ENCODE measurements around the gene CDH23.

Gene CDH23

DNA sequence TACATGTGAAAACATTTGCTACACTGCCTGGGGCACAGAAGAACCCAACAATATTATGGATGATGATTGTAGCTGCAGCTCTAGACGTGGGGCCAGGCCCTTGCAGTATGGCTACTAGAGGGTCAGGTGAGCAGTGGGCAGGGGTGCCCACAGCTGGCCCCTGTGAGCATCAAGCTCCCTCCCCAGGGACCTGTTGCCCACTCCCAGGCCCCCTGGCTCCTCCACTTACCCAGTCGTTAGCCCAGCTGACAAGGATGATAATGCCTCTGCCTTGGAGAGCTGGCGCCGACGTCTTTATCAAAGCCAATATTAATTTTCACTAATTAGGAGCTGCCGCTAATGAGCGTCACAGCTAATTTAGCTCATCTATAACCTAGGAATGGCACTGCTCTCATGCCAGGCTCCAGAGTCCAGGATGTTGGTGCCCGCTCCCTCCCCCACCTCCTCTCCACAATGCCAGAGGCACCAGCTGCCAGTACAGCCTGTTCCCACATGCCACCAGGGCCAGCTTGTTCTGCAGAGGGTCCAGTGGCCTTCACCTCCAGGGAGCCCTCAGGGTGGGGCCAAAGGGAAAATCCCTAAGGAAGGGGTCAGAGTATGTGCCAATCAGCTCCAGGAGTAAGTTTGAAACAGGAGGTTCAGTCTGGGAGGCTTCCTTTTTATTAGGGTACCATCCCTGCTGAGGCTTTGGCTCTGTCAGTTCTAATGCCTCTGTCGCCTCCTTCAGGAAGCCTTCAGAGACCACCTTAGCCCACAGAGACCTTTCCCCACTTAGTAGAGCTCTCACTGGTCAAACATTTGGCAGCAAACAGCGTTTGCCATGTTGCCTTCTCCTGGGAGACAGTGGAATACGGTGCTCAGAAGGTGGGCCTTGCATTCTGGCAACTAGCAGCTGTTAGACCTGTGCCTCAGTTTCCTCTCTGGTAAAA is 77.2 kb downstream of the CDH23 start:
- no peak for TF ChIP-seq POLR2AphosphoS5 (IDR thresholded peaks at IDR 0.05; ENCODE audit: low read depth, low read length)
- TF ChIP-seq, protein P1, sequence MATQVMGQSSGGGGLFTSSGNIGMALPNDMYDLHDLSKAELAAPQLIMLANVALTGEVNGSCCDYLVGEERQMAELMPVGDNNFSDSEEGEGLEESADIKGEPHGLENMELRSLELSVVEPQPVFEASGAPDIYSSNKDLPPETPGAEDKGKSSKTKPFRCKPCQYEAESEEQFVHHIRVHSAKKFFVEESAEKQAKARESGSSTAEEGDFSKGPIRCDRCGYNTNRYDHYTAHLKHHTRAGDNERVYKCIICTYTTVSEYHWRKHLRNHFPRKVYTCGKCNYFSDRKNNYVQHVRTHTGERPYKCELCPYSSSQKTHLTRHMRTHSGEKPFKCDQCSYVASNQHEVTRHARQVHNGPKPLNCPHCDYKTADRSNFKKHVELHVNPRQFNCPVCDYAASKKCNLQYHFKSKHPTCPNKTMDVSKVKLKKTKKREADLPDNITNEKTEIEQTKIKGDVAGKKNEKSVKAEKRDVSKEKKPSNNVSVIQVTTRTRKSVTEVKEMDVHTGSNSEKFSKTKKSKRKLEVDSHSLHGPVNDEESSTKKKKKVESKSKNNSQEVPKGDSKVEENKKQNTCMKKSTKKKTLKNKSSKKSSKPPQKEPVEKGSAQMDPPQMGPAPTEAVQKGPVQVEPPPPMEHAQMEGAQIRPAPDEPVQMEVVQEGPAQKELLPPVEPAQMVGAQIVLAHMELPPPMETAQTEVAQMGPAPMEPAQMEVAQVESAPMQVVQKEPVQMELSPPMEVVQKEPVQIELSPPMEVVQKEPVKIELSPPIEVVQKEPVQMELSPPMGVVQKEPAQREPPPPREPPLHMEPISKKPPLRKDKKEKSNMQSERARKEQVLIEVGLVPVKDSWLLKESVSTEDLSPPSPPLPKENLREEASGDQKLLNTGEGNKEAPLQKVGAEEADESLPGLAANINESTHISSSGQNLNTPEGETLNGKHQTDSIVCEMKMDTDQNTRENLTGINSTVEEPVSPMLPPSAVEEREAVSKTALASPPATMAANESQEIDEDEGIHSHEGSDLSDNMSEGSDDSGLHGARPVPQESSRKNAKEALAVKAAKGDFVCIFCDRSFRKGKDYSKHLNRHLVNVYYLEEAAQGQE (IDR thresholded peaks at IDR 0.05; ENCODE audit: insufficient read depth in 1 of 2, low read depth in 2 of 2, low read length in 2 of 2) = no peak
- TF ChIP-seq SIN3A (IDR thresholded peaks at IDR 0.05; ENCODE audit: borderline replicate concordance, insufficient read depth, low read length) = no peak
- TF ChIP-seq FOXP2 (optimal IDR thresholded peaks at IDR 0.05; ENCODE audit: borderline replicate concordance, extremely low read depth, extremely low read length, insufficient read depth) = no peak
- no peak for TF ChIP-seq TAF1 (IDR thresholded peaks at IDR 0.05; ENCODE audit: borderline replicate concordance, insufficient read depth, low read length)

DNA sequence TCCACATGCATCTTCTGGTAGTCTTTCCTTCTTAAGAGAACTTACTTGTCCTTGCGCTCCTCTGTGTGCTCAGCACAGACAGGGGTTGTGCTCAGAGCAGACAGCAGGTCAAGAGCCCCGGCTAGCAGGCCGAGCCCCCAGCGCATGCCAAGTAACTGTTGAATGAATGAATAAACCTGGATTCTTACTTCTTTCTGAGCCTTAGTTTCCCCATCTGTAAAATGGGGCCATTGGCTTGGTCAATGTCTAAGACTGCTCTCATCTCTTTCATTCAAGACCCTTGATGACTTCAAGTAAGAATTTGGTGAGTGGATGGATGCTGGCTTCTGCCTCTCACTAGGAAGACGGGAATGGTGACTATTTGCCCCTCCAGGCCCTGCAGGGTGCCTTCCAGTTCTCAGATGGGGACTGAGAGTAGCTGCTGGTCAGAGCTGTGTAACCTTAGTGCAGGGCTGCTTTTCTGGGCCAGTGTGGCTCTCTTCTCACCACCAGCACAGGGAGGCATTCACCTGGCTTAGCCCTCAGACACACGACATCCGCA is 78.1 kb downstream of the CDH23 start:
- TF ChIP-seq FOXP2 (optimal IDR thresholded peaks at IDR 0.05; ENCODE audit: borderline replicate concordance, extremely low read depth, extremely low read length, insufficient read depth) (no peak), POLR2AphosphoS5 (IDR thresholded peaks at IDR 0.05; ENCODE audit: low read depth, low read length) (no peak), SIN3A (IDR thresholded peaks at IDR 0.05; ENCODE audit: borderline replicate concordance, insufficient read depth, low read length) (no peak), TAF1 (IDR thresholded peaks at IDR 0.05; ENCODE audit: borderline replicate concordance, insufficient read depth, low read length) (no peak)
- TF ChIP-seq, protein P1 (IDR thresholded peaks at IDR 0.05; ENCODE audit: insufficient read depth in 1 of 2, low read depth in 2 of 2, low read length in 2 of 2) = no peak

DNA sequence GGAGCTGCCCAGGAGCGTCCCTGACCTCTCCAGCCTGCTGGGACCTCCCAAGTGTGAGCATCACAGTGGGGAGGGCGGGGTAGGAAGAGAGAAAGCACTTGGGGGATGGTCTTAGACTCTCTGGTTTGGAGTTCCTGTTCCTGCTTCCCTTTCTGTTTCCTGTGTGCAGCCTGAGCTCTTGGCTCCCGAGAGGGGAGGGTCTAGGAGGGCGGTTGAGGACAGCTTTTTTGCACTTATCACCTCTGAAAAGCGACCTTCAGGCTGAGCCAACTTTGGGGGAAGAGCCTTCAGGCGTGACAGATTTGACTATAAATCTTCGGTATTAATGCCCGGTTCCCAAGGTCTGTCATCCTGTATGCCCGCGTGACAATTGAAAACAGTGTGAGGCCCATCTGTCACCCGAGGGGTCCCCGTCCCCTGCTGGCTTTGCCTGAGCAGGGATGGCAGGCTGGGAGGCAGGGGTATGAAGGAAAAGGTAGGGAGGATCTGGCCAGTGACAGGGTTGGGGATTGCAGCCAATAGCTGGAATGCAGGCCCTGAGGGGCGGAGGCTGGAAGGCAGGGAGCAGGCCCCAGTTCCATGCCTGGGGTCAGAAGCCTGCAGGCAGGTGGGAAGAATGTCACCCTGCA is 78.6 kb downstream of the CDH23 start:
- TF ChIP-seq, protein P1 (IDR thresholded peaks at IDR 0.05; ENCODE audit: insufficient read depth in 1 of 2, low read depth in 2 of 2, low read length in 2 of 2) = no peak
- TF ChIP-seq SIN3A (IDR thresholded peaks at IDR 0.05; ENCODE audit: borderline replicate concordance, insufficient read depth, low read length) (no peak), TAF1 (IDR thresholded peaks at IDR 0.05; ENCODE audit: borderline replicate concordance, insufficient read depth, low read length) (no peak), POLR2AphosphoS5 (IDR thresholded peaks at IDR 0.05; ENCODE audit: low read depth, low read length) (no peak), FOXP2 (optimal IDR thresholded peaks at IDR 0.05; ENCODE audit: borderline replicate concordance, extremely low read depth, extremely low read length, insufficient read depth) (no peak)

DNA sequence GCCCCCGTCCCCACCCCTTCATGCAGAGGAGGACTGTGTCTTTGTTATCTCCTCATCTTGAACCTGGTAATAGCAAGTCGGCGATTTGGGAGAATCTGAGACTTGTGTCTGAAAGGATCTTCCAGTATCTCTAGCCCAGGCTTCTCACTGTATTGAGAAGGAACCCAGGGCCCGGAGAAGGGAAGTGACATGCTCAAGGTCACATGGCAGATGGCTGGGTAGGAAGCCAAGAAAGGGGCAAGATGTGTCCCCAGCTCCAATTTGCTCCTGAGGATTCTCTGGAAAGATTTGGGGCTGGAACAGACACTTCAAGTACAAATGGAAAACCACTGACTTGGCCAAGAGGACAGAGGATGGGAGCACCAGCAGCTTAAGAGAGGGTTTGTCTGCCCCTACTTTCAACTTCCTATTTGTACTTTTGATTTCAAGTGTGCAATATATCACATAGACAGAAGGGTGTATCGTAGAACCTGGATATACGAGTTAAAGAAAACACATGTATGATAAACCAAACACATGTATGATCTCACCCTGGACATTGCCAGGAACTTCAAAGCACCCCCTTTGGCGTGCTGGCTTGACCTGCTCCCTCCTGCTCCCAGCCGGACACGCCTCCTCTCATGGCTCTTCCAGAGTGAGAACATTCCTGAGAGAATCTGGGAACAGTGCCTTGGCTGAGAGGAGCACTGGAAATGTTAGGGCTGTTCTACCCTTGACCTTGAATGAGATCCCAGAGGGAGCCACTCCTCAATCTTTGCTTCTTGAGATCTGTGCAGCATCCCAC is 79.7 kb downstream of the CDH23 start:
- TF ChIP-seq SIN3A (IDR thresholded peaks at IDR 0.05; ENCODE audit: borderline replicate concordance, insufficient read depth, low read length) = no peak
- TF ChIP-seq FOXP2 (optimal IDR thresholded peaks at IDR 0.05; ENCODE audit: borderline replicate concordance, extremely low read depth, extremely low read length, insufficient read depth) = no peak
- TF ChIP-seq, protein P1 (IDR thresholded peaks at IDR 0.05; ENCODE audit: insufficient read depth in 1 of 2, low read depth in 2 of 2, low read length in 2 of 2) = no peak
